Activated CD4-positive, alpha-beta T cell treated with anti-CD3 and anti-CD28 coated beads, Interleukin-2, amount 50 U/mL, for 16 hours (primary cell): ENCODE data around the gene CFAP410.
"Not testable (repeated sequence)": the region's sequence is repeated elsewhere in the genome, so short reads cannot be mapped to it uniquely, and the experiment has no call there.

Source experiments
- DNase-seq: peaks from one replicate; pipeline ENCODE4 v3.0.0-alpha.2; 2020

The CFAP410 gene

GRCh38 chr21:44296916-44297315 is 42.3 kb downstream of the CFAP410 start:
- no peak for DNase-seq

GRCh38 chr21:44296103-44296519 is 43.1 kb downstream of the CFAP410 start:
- no peak for DNase-seq

GRCh38 chr21:44295646-44296045 is 43.5 kb downstream of the CFAP410 start:
- no peak for DNase-seq

GRCh38 chr21:44295163-44295573 is 44.0 kb downstream of the CFAP410 start:
- DNase-seq: no peak

GRCh38 chr21:44294391-44295162 is 44.6 kb downstream of the CFAP410 start:
- no peak for DNase-seq

- DNase-seq: no peak
These were observed 45.5 kb downstream of the CFAP410 start for GRCh38 chr21:44293551-44294231.

- DNase-seq: no peak
These were observed 46.4 kb downstream of the CFAP410 start for GRCh38 chr21:44292812-44293195.

- DNase-seq: no peak
These were observed 47.0 kb downstream of the CFAP410 start for GRCh38 chr21:44291936-44292811.

- DNase-seq: no peak
These were observed 47.9 kb downstream of the CFAP410 start for GRCh38 chr21:44291078-44291935.

GRCh38 chr21:44290327-44291077 is 48.7 kb downstream of the CFAP410 start:
- no peak for DNase-seq

GRCh38 chr21:44289381-44290010 is 49.7 kb downstream of the CFAP410 start:
- DNase-seq: no peak

- no peak for DNase-seq
These were observed 50.7 kb downstream of the CFAP410 start for GRCh38 chr21:44288251-44289110.

GRCh38 chr21:44286716-44287632 is 52.2 kb downstream of the CFAP410 start:
- DNase-seq: no peak

- no peak for DNase-seq
These were observed 53.0 kb downstream of the CFAP410 start for GRCh38 chr21:44286086-44286715.

- DNase-seq: no peak
These were observed 53.8 kb downstream of the CFAP410 start, which contains the start of gene AIRE for GRCh38 chr21:44285138-44285992. Gene AIRE, plus strand, starts transcription at chr21:44285876. Its CDS starts 131 bp downstream, at chr21:44286007.

GRCh38 chr21:44283948-44284347 is 55.2 kb downstream of the CFAP410 start:
- no peak for DNase-seq

- not testable (repeated sequence) for DNase-seq
These were observed 55.9 kb downstream of the CFAP410 start for GRCh38 chr21:44283211-44283785.
